H1 (cell line): ENCODE data around the gene CNDP2. TPM values are rescaled to one million over a fixed set of nuclear protein-coding genes. Genes with fewer than 3 reads are reported as not detected.

Source experiments
- CBX5 ChIP-seq: fragments of 300-800, 300-1000 bp; sonication (generic); IDR thresholded peaks from 2 replicates; pipeline ENCODE4 v1.7.1; 2016; ENCODE audit warnings: antibody characterized with exemption, low read length, low read depth
- CREB1 ChIP-seq: IDR thresholded peaks from 2 replicates; pipeline ENCODE4 v1.6.1; 2012; ENCODE audit warnings: inconsistent platforms
- PHF8 ChIP-seq: fragments of 200-600 bp; sonication (generic); conservative IDR thresholded peaks from 2 replicates; pipeline ENCODE4 v1.7.1; 2012; ENCODE audit warnings: low read depth, mild to moderate bottlenecking, inconsistent platforms, low read length, moderate library complexity
- POLR2A ChIP-seq, 2 experiments: IDR thresholded peaks; 1 replicate in 1 of 2; 2 replicates in 1 of 2; pipeline ENCODE4 v1.6.1; 2011; ENCODE audit warnings: low read depth in 2 of 2, low read length in 2 of 2, mild to moderate bottlenecking in 2 of 2; ENCODE audit errors: control extremely low read depth in 1 of 2
- POLR2AphosphoS5 ChIP-seq: IDR thresholded peaks from 2 replicates; pipeline ENCODE4 v1.6.1; 2011; ENCODE audit warnings: low read depth, low read length
- SAP30 ChIP-seq: fragments of 300-600 bp; sonication (generic); IDR thresholded peaks from 2 replicates; pipeline ENCODE4 v1.7.1; 2012; ENCODE audit warnings: low read length, moderate library complexity, mild to moderate bottlenecking, inconsistent platforms; ENCODE audit not compliant: insufficient read depth, insufficient replicate concordance
- SIX5 ChIP-seq: IDR thresholded peaks from 2 replicates; pipeline ENCODE4 v1.6.1; 2011; ENCODE audit warnings: mild to moderate bottlenecking, low read depth, low read length
- SUZ12 ChIP-seq: fragments of 200-600 bp; sonication (generic); IDR thresholded peaks from 2 replicates; pipeline ENCODE4 v1.6.1; 2012; ENCODE audit warnings: mild to moderate bottlenecking, inconsistent platforms, low read length, moderate library complexity, mixed read lengths
- YY1 ChIP-seq: IDR thresholded peaks from 2 replicates; pipeline ENCODE4 v1.6.1; 2011; ENCODE audit warnings: low read depth, mild to moderate bottlenecking, low read length
- ZNF274 ChIP-seq: IDR thresholded peaks from 2 replicates; pipeline ENCODE4 v1.7.0; 2012; ENCODE audit warnings: low read length, borderline replicate concordance; ENCODE audit errors: extremely low read depth
- polyA plus RNA-seq, 7 experiments: library from polyadenylated mRNA; depleted of rRNA in 3 of 7; stranded (reverse) in 5 of 7; unstranded in 2 of 7; fragments of >200 nt in 5 of 7; fragments of 200-250 nt in 2 of 7; gene quantifications; 1 replicate in 5 of 7; 2 replicates in 1 of 7; 4 replicates in 1 of 7; pipeline versions ENCODE4 v1.2.1 to v1.2.3, GENCODE V29; 2011 to 2013; ENCODE audit warnings: missing spikeins in 2 of 7, mixed read lengths in 2 of 7
- total RNA-seq: library from RNA; stranded (reverse); fragmentation: NEBNext Ultra II Directional; extraction: Animal tissue kit (Norgen Biotek cat#: 25700); gene quantifications from 2 replicates; pipeline ENCODE4 v1.2.1, GENCODE V29; 2021
- TF ChIP-seq, protein P1 (sequence below): fragments of 300-600 bp; sonication (generic); IDR thresholded peaks from 2 replicates; pipeline ENCODE4 v1.7.1; 2012; ENCODE audit warnings: low read length, moderate library complexity, mild to moderate bottlenecking, inconsistent platforms; ENCODE audit not compliant: insufficient replicate concordance
- TF ChIP-seq, protein P2 (sequence below): IDR thresholded peaks from 2 replicates; pipeline ENCODE4 v1.6.1; 2011; ENCODE audit warnings: low read depth, mild to moderate bottlenecking, low read length; ENCODE audit not compliant: insufficient read depth

The CNDP2 gene
- total and polyA plus RNA-seq, 2 of the 8 experiments (the other 6 are each of a cell fraction or from before 2014, with no cell fraction given): 71.8 to 243 TPM

DNA sequence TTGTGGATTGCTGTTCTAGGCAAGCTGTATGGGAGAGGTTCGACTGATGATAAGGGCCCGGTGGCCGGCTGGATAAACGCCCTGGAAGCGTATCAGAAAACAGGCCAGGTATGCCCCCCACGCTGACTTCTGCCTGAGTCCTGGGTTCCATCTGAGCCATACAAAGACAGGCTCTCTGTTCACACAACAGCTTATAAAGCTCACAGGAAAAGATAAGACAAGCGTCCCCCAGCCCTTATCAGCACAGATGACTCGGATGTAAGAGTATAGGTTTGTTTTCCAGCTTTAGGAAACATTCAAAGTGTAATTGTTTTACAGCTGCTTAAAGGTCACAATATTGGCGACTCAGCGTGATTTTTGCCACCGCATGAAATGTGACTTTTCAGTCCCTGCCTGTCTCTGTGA, 12.7 kb downstream of the CNDP2 start (continued):
- TF ChIP-seq, protein P1, sequence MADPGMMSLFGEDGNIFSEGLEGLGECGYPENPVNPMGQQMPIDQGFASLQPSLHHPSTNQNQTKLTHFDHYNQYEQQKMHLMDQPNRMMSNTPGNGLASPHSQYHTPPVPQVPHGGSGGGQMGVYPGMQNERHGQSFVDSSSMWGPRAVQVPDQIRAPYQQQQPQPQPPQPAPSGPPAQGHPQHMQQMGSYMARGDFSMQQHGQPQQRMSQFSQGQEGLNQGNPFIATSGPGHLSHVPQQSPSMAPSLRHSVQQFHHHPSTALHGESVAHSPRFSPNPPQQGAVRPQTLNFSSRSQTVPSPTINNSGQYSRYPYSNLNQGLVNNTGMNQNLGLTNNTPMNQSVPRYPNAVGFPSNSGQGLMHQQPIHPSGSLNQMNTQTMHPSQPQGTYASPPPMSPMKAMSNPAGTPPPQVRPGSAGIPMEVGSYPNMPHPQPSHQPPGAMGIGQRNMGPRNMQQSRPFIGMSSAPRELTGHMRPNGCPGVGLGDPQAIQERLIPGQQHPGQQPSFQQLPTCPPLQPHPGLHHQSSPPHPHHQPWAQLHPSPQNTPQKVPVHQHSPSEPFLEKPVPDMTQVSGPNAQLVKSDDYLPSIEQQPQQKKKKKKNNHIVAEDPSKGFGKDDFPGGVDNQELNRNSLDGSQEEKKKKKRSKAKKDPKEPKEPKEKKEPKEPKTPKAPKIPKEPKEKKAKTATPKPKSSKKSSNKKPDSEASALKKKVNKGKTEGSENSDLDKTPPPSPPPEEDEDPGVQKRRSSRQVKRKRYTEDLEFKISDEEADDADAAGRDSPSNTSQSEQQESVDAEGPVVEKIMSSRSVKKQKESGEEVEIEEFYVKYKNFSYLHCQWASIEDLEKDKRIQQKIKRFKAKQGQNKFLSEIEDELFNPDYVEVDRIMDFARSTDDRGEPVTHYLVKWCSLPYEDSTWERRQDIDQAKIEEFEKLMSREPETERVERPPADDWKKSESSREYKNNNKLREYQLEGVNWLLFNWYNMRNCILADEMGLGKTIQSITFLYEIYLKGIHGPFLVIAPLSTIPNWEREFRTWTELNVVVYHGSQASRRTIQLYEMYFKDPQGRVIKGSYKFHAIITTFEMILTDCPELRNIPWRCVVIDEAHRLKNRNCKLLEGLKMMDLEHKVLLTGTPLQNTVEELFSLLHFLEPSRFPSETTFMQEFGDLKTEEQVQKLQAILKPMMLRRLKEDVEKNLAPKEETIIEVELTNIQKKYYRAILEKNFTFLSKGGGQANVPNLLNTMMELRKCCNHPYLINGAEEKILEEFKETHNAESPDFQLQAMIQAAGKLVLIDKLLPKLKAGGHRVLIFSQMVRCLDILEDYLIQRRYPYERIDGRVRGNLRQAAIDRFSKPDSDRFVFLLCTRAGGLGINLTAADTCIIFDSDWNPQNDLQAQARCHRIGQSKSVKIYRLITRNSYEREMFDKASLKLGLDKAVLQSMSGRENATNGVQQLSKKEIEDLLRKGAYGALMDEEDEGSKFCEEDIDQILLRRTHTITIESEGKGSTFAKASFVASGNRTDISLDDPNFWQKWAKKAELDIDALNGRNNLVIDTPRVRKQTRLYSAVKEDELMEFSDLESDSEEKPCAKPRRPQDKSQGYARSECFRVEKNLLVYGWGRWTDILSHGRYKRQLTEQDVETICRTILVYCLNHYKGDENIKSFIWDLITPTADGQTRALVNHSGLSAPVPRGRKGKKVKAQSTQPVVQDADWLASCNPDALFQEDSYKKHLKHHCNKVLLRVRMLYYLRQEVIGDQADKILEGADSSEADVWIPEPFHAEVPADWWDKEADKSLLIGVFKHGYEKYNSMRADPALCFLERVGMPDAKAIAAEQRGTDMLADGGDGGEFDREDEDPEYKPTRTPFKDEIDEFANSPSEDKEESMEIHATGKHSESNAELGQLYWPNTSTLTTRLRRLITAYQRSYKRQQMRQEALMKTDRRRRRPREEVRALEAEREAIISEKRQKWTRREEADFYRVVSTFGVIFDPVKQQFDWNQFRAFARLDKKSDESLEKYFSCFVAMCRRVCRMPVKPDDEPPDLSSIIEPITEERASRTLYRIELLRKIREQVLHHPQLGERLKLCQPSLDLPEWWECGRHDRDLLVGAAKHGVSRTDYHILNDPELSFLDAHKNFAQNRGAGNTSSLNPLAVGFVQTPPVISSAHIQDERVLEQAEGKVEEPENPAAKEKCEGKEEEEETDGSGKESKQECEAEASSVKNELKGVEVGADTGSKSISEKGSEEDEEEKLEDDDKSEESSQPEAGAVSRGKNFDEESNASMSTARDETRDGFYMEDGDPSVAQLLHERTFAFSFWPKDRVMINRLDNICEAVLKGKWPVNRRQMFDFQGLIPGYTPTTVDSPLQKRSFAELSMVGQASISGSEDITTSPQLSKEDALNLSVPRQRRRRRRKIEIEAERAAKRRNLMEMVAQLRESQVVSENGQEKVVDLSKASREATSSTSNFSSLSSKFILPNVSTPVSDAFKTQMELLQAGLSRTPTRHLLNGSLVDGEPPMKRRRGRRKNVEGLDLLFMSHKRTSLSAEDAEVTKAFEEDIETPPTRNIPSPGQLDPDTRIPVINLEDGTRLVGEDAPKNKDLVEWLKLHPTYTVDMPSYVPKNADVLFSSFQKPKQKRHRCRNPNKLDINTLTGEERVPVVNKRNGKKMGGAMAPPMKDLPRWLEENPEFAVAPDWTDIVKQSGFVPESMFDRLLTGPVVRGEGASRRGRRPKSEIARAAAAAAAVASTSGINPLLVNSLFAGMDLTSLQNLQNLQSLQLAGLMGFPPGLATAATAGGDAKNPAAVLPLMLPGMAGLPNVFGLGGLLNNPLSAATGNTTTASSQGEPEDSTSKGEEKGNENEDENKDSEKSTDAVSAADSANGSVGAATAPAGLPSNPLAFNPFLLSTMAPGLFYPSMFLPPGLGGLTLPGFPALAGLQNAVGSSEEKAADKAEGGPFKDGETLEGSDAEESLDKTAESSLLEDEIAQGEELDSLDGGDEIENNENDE: no peak
- TF ChIP-seq SUZ12: no peak
- no peak for TF ChIP-seq SAP30
- no peak for TF ChIP-seq YY1
- TF ChIP-seq CREB1: no peak
- no peak for TF ChIP-seq PHF8
- TF ChIP-seq POLR2A (IDR thresholded peaks at IDR 0.05; ENCODE audit: control extremely low read depth in 1 of 2, low read depth in 2 of 2, low read length in 2 of 2): no peak
- TF ChIP-seq ZNF274: no peak
- no peak for TF ChIP-seq POLR2AphosphoS5
- TF ChIP-seq, protein P2, sequence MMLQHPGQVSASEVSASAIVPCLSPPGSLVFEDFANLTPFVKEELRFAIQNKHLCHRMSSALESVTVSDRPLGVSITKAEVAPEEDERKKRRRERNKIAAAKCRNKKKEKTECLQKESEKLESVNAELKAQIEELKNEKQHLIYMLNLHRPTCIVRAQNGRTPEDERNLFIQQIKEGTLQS: no peak
- TF ChIP-seq SIX5: no peak
- no peak for TF ChIP-seq CBX5
